Chondrocyte (in vitro differentiated cells): ENCODE results near the gene TMEM178B. TPM values are rescaled to one million over a fixed set of nuclear protein-coding genes. Genes with fewer than 3 reads are reported as not detected.

Experiments used
- DNase-seq: peaks from one replicate; pipeline ENCODE4 v3.0.0; 2021; ENCODE audit warnings: mixed read lengths, low spot score
- H3K27ac Mint-ChIP-seq: one replicate; pipeline ENCODE4 v1.8.0; 2021; ENCODE audit warnings: mild to moderate bottlenecking, moderate library complexity, mixed read lengths; ENCODE audit not compliant: unreplicated experiment
- H3K27me3 Mint-ChIP-seq: 2 replicates; pipeline ENCODE4 v1.8.0; 2021; ENCODE audit warnings: low read depth, mixed read lengths
- H3K36me3 Mint-ChIP-seq: 2 replicates; pipeline ENCODE4 v1.8.0; 2021; ENCODE audit warnings: low read depth, mixed read lengths
- H3K4me1 Mint-ChIP-seq: 2 replicates; pipeline ENCODE4 v1.8.0; 2021; ENCODE audit warnings: low read depth, mild to moderate bottlenecking, mixed read lengths
- H3K4me3 Mint-ChIP-seq: one replicate; pipeline ENCODE4 v1.8.0; 2021; ENCODE audit warnings: mild to moderate bottlenecking, moderate library complexity, mixed read lengths; ENCODE audit not compliant: unreplicated experiment
- H3K9me3 Mint-ChIP-seq: 2 replicates; pipeline ENCODE4 v1.8.0; 2021; ENCODE audit warnings: low read depth, mixed read lengths
- total RNA-seq: library from RNA; stranded (reverse); gene quantifications from 3 replicates; pipeline ENCODE4 v1.2.1, GENCODE V29; 2021
- TF ChIP-seq, protein P1 (sequence below): fragments of 200-600 bp; sonication (generic); IDR thresholded peaks from 2 replicates; pipeline ENCODE4 v1.5.0; 2021; ENCODE audit warnings: antibody characterized with exemption, mild to moderate bottlenecking, moderate library complexity

Gene TMEM178B
- total RNA-seq, 1 donor from 2014 or later = 0.92 TPM

DNA sequence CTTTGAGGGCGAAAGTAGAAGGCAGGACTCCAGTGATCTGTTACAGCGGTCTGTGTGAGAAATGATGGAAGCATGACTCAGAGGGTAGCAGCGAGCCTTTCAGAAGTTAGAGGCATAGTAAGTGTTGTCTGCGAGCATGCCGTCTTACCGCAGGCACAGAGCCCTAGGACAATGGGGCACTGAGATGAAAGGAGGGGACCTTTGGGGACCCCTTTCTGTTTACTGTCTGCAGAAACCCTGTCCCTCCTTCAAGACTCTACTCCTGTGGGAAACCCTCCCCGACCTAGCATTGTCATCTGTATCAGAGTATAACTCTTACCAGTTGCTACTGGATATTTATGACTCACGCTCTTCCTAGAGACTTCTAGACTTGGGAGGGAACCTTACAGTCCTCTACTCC, 390.1 kb downstream of the TMEM178B start:
- TF ChIP-seq, protein P1, sequence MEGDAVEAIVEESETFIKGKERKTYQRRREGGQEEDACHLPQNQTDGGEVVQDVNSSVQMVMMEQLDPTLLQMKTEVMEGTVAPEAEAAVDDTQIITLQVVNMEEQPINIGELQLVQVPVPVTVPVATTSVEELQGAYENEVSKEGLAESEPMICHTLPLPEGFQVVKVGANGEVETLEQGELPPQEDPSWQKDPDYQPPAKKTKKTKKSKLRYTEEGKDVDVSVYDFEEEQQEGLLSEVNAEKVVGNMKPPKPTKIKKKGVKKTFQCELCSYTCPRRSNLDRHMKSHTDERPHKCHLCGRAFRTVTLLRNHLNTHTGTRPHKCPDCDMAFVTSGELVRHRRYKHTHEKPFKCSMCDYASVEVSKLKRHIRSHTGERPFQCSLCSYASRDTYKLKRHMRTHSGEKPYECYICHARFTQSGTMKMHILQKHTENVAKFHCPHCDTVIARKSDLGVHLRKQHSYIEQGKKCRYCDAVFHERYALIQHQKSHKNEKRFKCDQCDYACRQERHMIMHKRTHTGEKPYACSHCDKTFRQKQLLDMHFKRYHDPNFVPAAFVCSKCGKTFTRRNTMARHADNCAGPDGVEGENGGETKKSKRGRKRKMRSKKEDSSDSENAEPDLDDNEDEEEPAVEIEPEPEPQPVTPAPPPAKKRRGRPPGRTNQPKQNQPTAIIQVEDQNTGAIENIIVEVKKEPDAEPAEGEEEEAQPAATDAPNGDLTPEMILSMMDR = no peak
- H3K4me3 Mint-ChIP-seq = no peak overlapping the region
- DNase-seq = no peak
- H3K36me3 Mint-ChIP-seq = no peaks in the 10 kb centered on the region
- no peaks in the 10 kb centered on the region for H3K4me1 Mint-ChIP-seq
- H3K27me3 Mint-ChIP-seq = peaks cover 4% of the 10 kb centered on the region
- peaks cover 3% of the 10 kb centered on the region for H3K9me3 Mint-ChIP-seq
- no peak overlapping the region for H3K27ac Mint-ChIP-seq

DNA sequence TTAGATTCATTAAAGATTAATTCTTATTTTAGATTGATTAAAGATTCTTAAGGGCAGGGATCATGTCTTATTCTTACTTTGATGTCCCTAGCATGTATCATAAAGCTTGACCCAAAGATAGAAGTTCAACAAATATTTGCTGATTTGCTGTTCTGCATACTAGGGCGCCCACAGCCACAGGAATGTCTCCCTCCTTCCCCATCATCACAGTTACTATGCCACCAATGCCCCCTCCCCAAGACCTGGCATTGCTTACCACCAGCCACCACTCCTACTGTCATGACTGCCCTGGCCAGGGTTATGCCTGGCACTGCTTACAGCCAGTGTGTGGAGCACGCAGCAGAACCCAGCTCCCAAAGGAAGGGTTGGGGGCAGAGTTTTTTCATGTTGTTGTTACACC, 390.7 kb downstream of the TMEM178B start:
- Mint-ChIP-seq H3K9me3 (peaks cover 3% of the 10 kb centered on the region), H3K36me3 (no peaks in the 10 kb centered on the region), H3K4me1 (no peaks in the 10 kb centered on the region), H3K27me3 (peaks cover 2% of the 10 kb centered on the region), H3K4me3 (no peak overlapping the region), H3K27ac (no peak overlapping the region)
- no peak for DNase-seq
- TF ChIP-seq, protein P1 = no peak

DNA sequence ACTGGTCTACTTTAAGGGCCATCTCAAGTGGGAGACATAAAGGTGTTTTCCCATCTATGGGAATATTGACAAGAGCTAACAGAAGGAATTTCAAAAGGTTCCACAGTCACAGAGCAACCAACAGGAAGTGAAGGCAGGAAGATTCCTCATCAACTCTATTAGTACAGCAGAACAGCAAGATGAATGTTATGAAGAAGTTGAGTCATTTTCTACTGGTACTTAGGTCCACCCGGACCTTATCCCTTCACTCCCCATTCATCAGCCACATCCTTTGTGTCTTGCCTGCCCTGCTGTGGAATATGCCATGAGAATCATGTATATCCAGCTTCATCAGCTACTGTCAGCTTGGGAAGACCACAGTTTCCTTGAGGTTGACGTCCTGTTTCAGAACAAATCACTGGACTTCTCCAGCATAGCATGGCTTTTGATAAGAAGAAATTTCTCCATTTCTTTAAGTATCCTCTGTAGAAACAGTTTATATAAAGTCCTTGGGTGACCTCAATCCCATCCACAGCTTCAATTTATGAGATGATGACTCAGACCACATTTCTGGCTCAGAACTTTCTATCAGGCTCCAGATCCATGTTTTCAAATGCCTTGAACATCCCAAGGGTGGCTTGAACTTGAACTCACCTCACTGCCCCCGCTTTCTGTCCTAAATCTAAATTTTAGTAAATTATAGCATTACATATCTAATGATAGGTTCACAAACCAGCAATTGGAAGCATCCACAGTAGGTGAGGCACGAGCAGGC, 392.5 kb downstream of the TMEM178B start:
- no peaks in the 10 kb centered on the region for H3K36me3 Mint-ChIP-seq
- H3K27ac Mint-ChIP-seq = no peak overlapping the region
- no peaks in the 10 kb centered on the region for H3K27me3 Mint-ChIP-seq

DNA sequence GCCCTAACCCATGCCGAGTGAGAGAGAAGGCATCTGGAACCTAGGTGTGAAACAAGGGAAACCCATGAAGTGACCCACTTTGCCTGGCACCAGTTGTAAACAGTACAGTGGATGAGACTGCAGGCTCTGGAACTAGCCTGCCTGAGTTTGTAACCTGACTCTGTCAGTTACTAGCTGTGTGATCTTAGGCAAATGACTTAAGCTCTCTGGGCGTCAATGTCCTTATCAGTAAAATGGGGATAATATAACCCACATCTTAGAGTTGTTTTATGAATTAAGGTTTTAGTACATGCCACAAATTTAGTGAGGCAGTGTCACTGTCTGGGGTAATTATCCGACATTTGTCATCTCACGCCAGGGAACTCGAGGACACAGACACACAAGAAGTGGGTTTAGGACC, 394.5 kb downstream of the TMEM178B start:
- H3K4me1 Mint-ChIP-seq = no peaks in the 10 kb centered on the region
- TF ChIP-seq, protein P1 = no peak

More for the DNA sequence above, 392.5 kb downstream of the TMEM178B start:
- Mint-ChIP-seq H3K4me1 (no peaks in the 10 kb centered on the region), H3K9me3 (peaks cover 3% of the 10 kb centered on the region), H3K4me3 (no peak overlapping the region)
- DNase-seq = no peak
- TF ChIP-seq, protein P1 = no peak

DNA sequence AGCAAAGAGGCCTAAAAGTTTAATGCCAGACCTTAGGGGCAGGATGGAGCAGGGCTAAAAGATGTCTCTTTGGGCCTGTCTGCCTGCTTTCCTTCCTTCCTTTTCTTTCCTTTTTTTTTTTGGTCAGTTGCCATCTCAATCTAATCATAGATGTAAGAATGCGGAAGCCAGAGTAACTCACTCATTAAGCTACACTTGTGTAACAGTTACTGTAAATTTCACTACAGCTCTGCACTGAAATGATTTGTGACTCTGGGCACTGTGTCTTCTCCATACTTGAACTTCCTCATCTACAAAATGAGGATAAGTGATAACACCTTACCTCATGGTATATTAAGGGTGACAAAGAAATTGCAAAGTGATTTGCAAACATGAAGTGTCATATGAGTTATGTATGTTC, 401.8 kb downstream of the TMEM178B start:
- no peak overlapping the region for H3K27ac Mint-ChIP-seq
- no peak overlapping the region for H3K4me3 Mint-ChIP-seq
- no peaks in the 10 kb centered on the region for H3K9me3 Mint-ChIP-seq
- DNase-seq = no peak
- no peaks in the 10 kb centered on the region for H3K27me3 Mint-ChIP-seq
- TF ChIP-seq, protein P1 = no peak
- no peaks in the 10 kb centered on the region for H3K36me3 Mint-ChIP-seq
- no peaks in the 10 kb centered on the region for H3K4me1 Mint-ChIP-seq

More for the DNA sequence above, 394.5 kb downstream of the TMEM178B start:
- Mint-ChIP-seq H3K36me3 (no peaks in the 10 kb centered on the region), H3K27ac (no peak overlapping the region), H3K27me3 (no peaks in the 10 kb centered on the region), H3K4me3 (no peak overlapping the region), H3K9me3 (peaks cover 3% of the 10 kb centered on the region)
- DNase-seq = no peak
